Activated CD8-positive, alpha-beta T cell treated with anti-CD3 and anti-CD28 coated beads for 36 hours (primary cell): Measurements from ENCODE around the gene CRTC1. TPM values are rescaled to one million over a fixed set of nuclear protein-coding genes. Genes with fewer than 3 reads are reported as not detected.
A peak's percentile ranks its signal among the peaks of the same experiment; 100 is the strongest.

Experiments used
- ATAC-seq: fragments of 200-7000 bp; cut with Tn5 transposase; one replicate; pipeline ENCODE4 v1.10.0; 2021; ENCODE audit warnings: mild to moderate bottlenecking, moderate library complexity
- CTCF ChIA-PET: fragments of 350-600 bp; sonication (Branson Sonifier 250); formaldehyde crosslinking; loops from one replicate; lab custom pipeline; 2021; ENCODE audit warnings: antibody characterized with exemption; lab: Charles Lee
- POLR2A ChIA-PET: fragments of 350-600 bp; sonication (Branson Sonifier 250); formaldehyde crosslinking; loops from one replicate; lab custom pipeline; 2021; ENCODE audit warnings: antibody characterized with exemption; lab: Charles Lee
- DNase-seq: peaks from one replicate; pipeline ENCODE4 v3.0.0-alpha.2; 2020
- H3K27ac Mint-ChIP-seq: one replicate; pipeline ENCODE4 v1.8.0; 2021; ENCODE audit warnings: mild to moderate bottlenecking, mixed read lengths
- H3K27me3 Mint-ChIP-seq: one replicate; pipeline ENCODE4 v1.8.0; 2021; ENCODE audit warnings: mixed read lengths
- H3K36me3 Mint-ChIP-seq: one replicate; pipeline ENCODE4 v1.8.0; 2021; ENCODE audit warnings: low read depth, mixed read lengths
- H3K4me1 Mint-ChIP-seq: one replicate; pipeline ENCODE4 v1.8.0; 2021; ENCODE audit warnings: low read depth, mixed read lengths
- H3K4me3 Mint-ChIP-seq: one replicate; pipeline ENCODE4 v1.8.0; 2021; ENCODE audit warnings: mild to moderate bottlenecking, moderate library complexity, mixed read lengths
- H3K9me3 Mint-ChIP-seq: one replicate; pipeline ENCODE4 v1.8.0; 2021; ENCODE audit warnings: mixed read lengths
- intact Hi-C: fragments of 100-400 bp; cut with micrococcal nuclease; formaldehyde crosslinking; loops from one replicate; pipeline ENCODE4 v1.10.0; 2022
- total RNA-seq, 2 experiments: library from RNA; stranded (reverse); gene quantifications; one replicate each; pipeline ENCODE4 v1.2.3, GENCODE V29; 2021
- TF ChIP-seq, protein P1 (sequence below): fragments of 200-600 bp; IDR thresholded peaks from one replicate; pipeline ENCODE4 v1.8.0; 2022; ENCODE audit warnings: antibody characterized with exemption, mild to moderate bottlenecking

Gene CRTC1
- total RNA-seq, 2 experiments from 2014 or later = 4.4 to 4.5 TPM

DNA sequence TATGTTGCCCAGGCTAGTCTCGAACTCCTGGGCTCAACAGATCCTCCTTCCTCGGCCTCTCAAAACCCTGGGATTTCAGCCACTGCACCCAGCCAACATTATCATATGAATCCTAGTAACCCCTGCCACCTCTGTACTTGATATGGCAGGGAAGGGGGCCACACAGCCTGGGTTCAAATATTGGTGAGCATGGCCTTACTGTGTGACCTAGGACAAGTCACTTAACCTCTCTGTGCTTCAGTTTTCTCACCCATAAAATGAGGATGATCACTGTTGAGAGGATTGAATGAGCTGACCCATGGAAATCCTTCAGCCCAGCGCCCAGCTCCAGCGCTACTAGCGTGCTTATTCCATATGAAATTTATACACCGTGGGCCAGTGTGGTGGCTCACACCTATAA is 111.2 kb downstream of the CRTC1 start:
- ChIA-PET CTCF (no interaction called here), POLR2A (no interaction called here)
- TF ChIP-seq, protein P1, sequence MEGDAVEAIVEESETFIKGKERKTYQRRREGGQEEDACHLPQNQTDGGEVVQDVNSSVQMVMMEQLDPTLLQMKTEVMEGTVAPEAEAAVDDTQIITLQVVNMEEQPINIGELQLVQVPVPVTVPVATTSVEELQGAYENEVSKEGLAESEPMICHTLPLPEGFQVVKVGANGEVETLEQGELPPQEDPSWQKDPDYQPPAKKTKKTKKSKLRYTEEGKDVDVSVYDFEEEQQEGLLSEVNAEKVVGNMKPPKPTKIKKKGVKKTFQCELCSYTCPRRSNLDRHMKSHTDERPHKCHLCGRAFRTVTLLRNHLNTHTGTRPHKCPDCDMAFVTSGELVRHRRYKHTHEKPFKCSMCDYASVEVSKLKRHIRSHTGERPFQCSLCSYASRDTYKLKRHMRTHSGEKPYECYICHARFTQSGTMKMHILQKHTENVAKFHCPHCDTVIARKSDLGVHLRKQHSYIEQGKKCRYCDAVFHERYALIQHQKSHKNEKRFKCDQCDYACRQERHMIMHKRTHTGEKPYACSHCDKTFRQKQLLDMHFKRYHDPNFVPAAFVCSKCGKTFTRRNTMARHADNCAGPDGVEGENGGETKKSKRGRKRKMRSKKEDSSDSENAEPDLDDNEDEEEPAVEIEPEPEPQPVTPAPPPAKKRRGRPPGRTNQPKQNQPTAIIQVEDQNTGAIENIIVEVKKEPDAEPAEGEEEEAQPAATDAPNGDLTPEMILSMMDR = no peak
- H3K4me1 Mint-ChIP-seq = peaks cover 7% of the 10 kb centered on the region
- H3K36me3 Mint-ChIP-seq = no peaks in the 10 kb centered on the region
- peaks cover 48% of the 10 kb centered on the region for H3K27me3 Mint-ChIP-seq
- no peak overlapping the region for H3K27ac Mint-ChIP-seq
- no peak overlapping the region for H3K4me3 Mint-ChIP-seq
- no peak for DNase-seq
- H3K9me3 Mint-ChIP-seq = no peaks in the 10 kb centered on the region
- no peak for ATAC-seq
- intact Hi-C loops = no loop called here

DNA sequence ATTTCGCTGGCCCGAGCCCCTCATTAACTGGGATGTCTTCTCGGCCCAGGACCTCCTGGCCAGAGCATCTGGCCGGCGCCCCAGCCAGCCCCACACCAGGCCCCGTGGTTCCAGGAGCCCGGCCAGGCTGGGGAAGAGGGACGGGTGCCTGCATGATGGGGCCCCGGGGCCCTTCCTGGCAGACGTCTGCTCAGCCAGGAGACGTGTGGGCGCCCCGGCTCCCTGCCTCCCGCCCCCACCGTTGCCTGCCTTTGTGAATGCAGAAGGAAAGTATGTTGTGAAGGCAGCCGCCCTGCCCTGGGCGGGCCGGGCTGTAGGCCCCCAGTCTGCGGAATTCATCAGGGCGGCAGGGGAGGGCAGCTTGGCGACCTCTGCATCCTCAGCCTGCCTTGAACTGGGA is 112.1 kb downstream of the CRTC1 start:
- peaks cover 42% of the 10 kb centered on the region for H3K27me3 Mint-ChIP-seq
- no peak overlapping the region for H3K27ac Mint-ChIP-seq
- ChIA-PET POLR2A (no interaction called here), CTCF (no interaction called here)
- ATAC-seq = no peak
- intact Hi-C loops = no loop called here
- H3K9me3 Mint-ChIP-seq = no peaks in the 10 kb centered on the region
- peak; percentile 20 for DNase-seq
- peaks cover 2% of the 10 kb centered on the region for H3K4me1 Mint-ChIP-seq
- no peak overlapping the region for H3K4me3 Mint-ChIP-seq
- H3K36me3 Mint-ChIP-seq = no peaks in the 10 kb centered on the region
- TF ChIP-seq, protein P1 = no peak

DNA sequence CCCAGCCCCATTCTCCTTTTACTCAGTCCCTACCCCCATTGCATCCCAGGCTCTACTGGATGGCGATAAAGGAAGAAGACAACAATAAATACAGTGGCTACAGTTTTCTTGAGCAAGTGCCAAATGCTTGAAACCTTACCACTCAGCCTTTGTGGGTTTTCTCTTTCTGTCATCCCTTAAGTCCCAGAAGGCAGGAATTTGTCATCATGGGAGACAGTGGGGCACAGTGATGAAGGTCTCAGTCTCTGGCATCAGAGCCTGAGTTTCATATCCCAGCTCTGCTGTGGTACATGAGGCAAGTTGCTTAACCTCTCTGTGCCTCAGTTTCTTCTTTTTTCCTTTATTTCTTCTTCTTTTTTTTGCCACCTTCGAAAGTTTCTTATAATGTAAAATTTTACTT is 112.8 kb downstream of the CRTC1 start:
- no peak for DNase-seq
- intact Hi-C loops = no loop called here
- H3K27ac Mint-ChIP-seq = no peak overlapping the region
- H3K36me3 Mint-ChIP-seq = no peaks in the 10 kb centered on the region
- no peak for ATAC-seq
- no peaks in the 10 kb centered on the region for H3K9me3 Mint-ChIP-seq
- H3K4me3 Mint-ChIP-seq = no peak overlapping the region
- H3K4me1 Mint-ChIP-seq = no peaks in the 10 kb centered on the region
- peaks cover 35% of the 10 kb centered on the region for H3K27me3 Mint-ChIP-seq
- ChIA-PET CTCF (no interaction called here), POLR2A (no interaction called here)
- TF ChIP-seq, protein P1 = no peak

DNA sequence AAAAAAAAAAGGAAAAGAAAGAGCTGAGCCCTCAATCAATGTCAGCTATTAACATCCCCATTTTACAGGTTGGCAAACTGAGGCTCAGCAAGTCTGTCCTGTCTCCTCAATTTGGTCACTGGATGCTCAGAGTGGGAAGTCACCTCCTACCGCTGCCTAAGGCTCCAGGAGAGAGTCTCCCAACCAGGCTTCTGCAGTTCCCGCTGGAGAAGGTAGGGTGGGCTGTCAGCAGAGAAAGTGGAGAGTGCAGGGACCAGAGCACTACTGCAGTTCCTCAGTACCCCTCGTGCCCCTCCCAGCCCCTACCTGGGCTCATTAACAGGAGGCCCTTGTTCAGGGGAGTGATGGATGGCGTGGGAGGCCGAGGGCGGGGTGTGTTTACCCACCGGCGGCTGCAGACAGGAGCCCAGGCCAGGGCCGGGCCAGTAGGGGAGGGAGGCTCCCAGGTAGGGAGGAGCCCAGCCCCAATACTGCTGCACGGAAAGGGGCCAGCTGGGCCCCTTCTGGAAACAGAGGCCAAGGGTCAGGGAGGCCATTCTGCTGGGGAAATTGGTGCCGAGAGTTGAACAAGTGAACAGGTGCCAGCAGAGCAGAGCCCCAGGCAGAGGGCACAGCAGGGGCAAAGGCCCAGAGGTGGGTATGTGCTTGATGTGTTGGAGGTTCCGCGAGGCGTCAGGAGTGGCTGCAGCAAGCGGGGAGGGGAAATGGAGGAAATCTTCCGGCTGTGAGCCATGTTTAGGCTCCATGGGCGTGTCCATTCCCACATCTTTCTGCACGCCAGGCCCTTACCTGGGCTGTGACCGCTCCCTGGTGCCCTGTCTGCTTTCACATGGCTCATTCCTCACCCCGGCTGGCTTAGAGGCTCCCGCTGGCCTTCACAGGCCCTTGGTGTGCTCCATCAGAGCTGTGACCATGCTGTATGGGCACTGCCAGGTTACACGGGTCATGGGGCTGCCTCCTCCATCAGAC is 115.2 kb downstream of the CRTC1 start:
- H3K27me3 Mint-ChIP-seq = peaks cover 19% of the 10 kb centered on the region
- H3K4me3 Mint-ChIP-seq = no peak overlapping the region
- ChIA-PET CTCF (no interaction called here), POLR2A (no interaction called here)
- no peaks in the 10 kb centered on the region for H3K9me3 Mint-ChIP-seq
- DNase-seq (no peak), ATAC-seq (no peak)
- no peaks in the 10 kb centered on the region for H3K36me3 Mint-ChIP-seq
- TF ChIP-seq, protein P1 = no peak
- no peak overlapping the region for H3K27ac Mint-ChIP-seq
- intact Hi-C loops = no loop called here
- H3K4me1 Mint-ChIP-seq = no peaks in the 10 kb centered on the region

DNA sequence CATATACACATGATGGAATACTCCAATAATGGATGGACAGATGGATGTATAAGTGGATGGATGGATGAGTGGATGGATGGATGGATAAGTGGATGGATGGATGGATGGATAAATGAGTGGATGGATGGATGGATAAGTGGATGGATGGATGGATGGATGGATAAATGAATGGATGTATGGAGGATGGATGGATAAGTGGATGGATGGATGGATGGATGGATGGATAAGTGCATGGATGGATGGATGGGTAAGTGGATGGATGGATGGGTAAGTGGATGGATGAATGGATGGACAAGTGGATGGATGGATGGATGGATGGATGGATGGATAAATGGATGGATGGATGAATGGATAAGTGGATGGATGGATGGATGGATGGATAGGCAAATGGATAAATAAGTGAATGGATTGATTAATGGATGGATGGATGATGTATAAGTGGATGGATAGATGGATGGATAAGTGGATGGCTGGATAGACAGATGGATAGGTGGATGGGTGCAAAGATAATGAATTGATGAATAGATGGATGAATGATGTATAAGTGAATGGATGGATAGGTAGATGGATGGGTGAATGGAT is 116.0 kb downstream of the CRTC1 start:
- ChIA-PET POLR2A (no interaction called here), CTCF (no interaction called here)
- peaks cover 15% of the 10 kb centered on the region for H3K27me3 Mint-ChIP-seq
- H3K9me3 Mint-ChIP-seq = no peaks in the 10 kb centered on the region
- no peaks in the 10 kb centered on the region for H3K4me1 Mint-ChIP-seq
- no peak overlapping the region for H3K27ac Mint-ChIP-seq
- DNase-seq (no peak), ATAC-seq (no peak)
- intact Hi-C loops = no loop called here
- no peak overlapping the region for H3K4me3 Mint-ChIP-seq
- TF ChIP-seq, protein P1 = no peak
- no peaks in the 10 kb centered on the region for H3K36me3 Mint-ChIP-seq
